Heart left ventricle (tissue), 13 donors: ENCODE measurements around the gene FAM163B.

ENCODE experiments used
- CTCF ChIP-seq, 12 donors: fragments of 200-600 bp; sonication (generic) in 4 of 12; IDR thresholded peaks; one replicate each; pipeline versions ENCODE4 v1.5.0 to v1.8.0; 2018 to 2022; ENCODE audit warnings: antibody characterized with exemption in 12 of 12, mild to moderate bottlenecking in 5 of 12
- POLR2A ChIP-seq, 2 donors: fragments of 450-650 bp; IDR thresholded peaks; one replicate each; pipeline ENCODE4 v1.6.1; 2017; ENCODE audit warnings: antibody characterized with exemption in 2 of 2, mild to moderate bottlenecking in 2 of 2, moderate library complexity in 2 of 2
- donor health status: ischemic (EF 13 %, LVEDD 7.1; RV severe dilation, severe dysfunction).
- donor health status: DM: no; HTN: yes; CAD: no.
- donor health status: DM: no; HTN: no; CAD: no.
- donor health status: ischemic (EF 25% LVEDD 6.9; RV normal size, moderate dysfunction).
- donor health status: ischemic (EF 25% LVEDD 5.7; RV mildly dilated, moderate dysfunction).
- donor health status: ischemic (EF 35%, LVEDD 5.7; RV mildly dilated, moderate dysfunction).
- donor health status: nonischemic (EF 11% LVEDD 7.7; RV severe dilation, severe dysfunction).
- donor health status: DM: yes; HTN: yes; CAD: no.
- donor health status: PGD.
- donor health status: ischemic (EF 29% LVEDD 5.4; RV normal size, mild dysfunction).
- donor health status: nonischemic (EF 23%, LVEDD 6.1; RV moderate dilation, normal function).

GRCh38 chr9:133601746-133602145 is 7.4 kb downstream of the FAM163B start:
- no peak for TF ChIP-seq CTCF (IDR thresholded peaks at IDR 0.05)
- no peak for TF ChIP-seq POLR2A (IDR thresholded peaks at IDR 0.05)
